Hematopoietic multipotent progenitor cell treated with erythropoietin and hydrocortisone succinate and interleukin-3 and kit ligand, for 15 days (in vitro differentiated cells): ENCODE results near the gene PGAP2.
A peak's percentile ranks its signal among the peaks of the same experiment; 100 is the strongest.
"Not testable (repeated sequence)": the region's sequence is repeated elsewhere in the genome, so short reads cannot be mapped to it uniquely, and the experiment has no call there.

Experiments
- DNase-seq: peaks from one replicate; pipeline ENCODE4 v3.0.0-alpha.2; 2015; ENCODE audit warnings: low spot score

Gene PGAP2

DNA sequence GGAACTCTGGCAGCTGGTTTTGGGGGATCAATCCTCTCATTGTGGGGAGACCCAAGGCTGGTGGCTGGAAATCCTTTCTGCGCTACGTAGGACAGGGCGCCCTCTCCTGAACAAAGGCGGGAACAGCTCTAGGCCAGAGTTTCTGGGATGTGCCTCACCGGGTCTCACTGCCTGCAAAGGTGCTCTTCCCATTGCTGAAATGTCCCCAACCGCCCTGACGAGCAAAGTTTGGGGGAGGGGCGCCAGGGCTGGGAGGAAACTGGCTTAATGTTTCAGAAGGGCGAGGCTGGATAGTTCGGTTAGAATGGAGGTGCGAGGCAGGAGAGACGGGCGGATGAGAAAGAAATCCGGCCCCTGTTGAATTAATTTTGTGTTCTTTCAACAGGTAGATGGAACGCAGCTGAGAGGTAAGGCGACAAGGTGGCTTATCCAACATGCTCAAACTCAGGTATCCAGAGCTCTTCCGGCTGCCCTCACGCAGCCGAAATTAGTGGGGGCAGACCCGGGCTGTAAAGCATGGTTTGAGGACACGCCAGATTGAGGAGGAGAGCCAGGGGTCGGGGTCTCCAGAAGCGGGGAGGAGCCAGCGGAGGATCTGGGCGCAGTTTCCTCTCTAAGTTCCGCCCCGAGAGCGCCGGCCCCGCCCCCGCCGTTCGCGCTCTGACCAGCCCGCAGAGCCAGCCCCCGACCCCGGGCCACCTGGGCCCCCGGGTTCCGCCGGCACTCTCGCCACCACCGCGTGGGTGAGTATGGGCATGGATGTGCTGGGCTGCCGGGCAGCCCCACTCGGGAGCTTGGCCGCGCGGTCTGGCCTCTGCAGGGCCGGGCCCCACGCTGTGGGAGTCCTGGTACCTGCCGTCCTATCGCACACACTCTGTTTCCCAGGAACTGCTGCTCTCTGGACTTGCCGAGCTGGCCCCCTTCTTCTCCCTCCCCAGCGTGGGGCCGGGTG is at the start of gene PGAP2:
PGAP2 (plus strand) TSS at position 652 of the 952 bp plus-strand sequence. CDS start 2,700 bp downstream, outside the sequence.
- DNase-seq: peak; percentile 63

GRCh38 chr11:3764266-3764665 is 44.1 kb upstream of the PGAP2 start:
- no peak for DNase-seq

DNA sequence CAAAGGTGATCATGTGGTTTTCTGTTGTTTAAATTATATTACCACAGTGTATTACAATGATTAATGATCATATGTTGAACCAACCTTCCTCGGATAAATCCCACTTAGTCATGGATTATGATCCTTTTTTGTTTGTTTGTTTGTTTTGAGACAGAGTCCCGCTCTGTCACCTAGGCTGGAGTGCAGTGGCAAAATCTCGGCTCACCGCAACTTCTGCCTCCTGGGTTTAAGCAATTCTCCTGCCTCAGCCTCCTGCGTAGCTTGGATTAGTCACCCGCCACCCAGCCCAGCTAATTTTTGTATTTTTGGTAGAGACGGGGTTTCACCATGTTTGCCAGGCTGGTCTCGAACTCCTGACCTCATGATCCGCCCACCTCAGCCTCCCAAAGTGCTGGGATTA is 41.5 kb upstream of the PGAP2 start:
- DNase-seq: not testable (repeated sequence)

DNA sequence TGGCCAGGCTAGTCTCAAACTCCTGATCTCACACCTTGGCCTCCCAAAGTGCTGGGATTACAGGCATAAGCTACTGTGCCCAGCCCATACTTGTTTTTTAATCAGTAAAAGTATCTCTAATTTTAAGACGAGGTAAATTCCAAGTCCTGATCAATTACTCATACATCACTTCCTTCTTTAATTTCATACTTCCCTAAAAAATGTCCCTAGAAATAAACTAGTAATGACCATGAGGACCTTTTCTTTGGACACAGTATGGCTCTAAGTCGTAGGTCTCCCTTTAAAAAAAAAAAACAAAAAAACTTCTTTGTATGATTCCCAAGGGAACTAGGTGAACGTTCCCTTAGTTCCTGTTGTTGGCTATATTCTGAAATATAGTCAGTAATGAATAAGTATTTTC is 40.8 kb upstream of the PGAP2 start:
- no peak for DNase-seq

DNA sequence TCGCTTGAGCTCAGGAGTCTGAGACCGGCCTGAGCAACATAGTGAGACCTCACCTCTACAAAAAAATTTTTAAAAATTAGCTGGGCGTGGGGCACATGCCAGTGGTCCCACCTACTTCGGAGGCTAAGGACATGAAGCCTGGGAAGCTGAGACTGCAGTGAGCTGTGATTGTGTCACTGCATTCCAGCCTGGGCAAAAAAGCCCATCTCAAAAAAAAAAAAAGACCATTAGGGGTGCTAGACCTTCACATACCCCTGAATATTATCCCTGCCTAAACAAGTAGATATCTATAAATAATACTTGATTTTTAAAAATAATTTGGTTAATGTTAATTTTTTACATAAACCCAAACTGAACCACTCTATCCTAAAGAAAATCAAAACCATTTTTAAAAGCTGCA is 35.2 kb upstream of the PGAP2 start:
- DNase-seq: no peak

DNA sequence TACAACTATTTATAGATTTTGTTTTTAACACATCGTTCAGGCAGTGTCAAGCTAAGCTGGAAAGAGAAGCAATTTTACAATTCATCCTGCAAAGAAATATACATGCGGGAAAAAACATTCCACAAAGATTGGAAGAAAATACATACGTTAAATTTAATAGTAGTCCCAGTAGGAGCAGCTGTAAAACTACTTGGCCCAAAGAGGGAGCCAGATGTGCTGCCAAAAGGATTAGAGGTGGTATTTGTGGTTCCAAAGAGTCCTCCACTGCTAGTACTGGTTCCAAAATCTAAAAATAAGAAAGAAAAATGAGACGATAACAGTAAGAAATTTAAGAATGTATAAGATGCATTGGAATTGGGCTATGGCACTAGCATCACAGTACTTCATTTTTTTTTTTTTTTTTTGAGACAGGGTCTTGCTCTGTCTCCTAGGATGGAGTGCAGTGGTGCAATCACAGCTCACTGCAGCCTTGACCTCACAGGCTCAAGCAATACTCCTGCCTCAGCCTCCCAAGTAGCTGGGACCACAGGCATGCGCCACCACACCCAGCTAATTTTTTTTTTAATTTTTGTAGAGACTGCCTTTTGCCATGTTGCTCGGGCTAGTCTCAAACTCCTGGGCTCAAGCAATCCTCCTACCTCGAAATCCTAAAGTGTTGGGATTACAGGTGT is 32.5 kb upstream of the PGAP2 start:
- DNase-seq: no peak

GRCh38 chr11:3781423-3781822 is 26.9 kb upstream of the PGAP2 start:
- DNase-seq: no peak

- no peak for DNase-seq
Measured at GRCh38 chr11:3782963-3783362, 25.4 kb upstream of the PGAP2 start.

DNA sequence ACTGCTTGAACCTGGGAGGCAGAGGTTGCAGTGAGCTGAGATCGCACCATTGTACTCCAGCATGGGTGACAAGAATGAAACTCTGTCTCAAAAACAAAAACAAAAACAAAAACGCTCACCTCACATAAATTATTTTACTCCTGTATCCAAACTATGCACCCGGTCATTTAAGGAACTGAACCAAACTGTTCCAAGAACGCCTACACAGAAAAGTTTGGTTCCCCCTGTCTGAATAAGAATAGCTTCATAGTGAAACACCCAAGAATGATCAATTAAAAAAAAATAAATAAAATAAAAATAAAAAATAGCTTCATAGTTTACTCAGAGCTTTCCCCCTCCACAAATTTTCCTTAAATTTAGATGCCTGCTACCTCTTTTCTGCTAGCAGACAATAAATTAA is 24.7 kb upstream of the PGAP2 start:
- no peak for DNase-seq

DNA sequence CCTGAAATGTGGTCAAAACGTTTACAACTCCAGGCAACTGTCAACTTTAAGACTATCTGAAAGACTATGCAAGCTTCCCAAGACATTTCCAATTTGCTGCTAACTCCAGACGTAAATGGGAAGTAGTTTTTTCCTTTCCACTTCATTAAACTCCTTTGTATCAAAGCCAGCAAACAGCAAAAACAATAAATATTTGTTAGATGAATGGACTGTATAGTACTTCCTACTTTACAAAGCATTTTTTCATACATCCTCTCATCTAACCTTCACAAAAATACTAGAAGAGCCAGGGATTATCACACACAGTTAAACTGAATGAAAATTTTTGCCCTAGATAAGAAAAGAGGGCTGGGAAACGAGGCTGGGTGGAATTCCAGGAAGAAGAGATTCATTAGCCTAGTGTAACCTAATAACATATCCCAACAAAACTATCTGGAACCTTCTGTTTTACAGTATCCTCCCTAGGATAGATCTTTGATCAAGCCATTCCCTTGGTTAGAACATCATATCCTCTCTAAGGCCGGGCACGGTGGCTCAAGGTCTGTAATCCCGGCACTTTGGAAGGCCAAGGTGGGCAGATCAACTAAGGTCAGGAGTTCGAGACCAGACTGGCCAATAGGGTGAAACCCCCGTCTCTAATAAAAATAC is 21.5 kb upstream of the PGAP2 start:
- no peak for DNase-seq

DNA sequence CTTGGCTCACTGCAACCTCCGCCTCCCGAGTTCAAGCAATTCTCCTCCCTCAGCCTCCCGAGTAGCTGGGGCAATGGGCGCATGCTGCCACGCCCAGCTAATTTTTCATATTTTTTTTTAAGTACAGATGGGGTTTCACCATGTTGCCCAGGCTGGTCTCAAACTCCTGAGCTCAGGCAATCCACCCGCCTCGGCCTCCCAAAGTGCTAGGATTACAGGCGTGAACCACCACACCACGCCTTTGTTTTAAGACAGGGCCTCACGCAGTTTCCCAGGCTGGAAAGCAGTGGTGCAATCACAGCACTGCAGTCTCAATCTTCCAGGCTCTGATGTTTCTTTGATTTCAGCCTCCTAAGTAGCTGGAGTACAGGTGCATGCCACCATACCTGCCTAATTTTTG is 14.0 kb upstream of the PGAP2 start:
- DNase-seq: not testable (repeated sequence)

GRCh38 chr11:3795131-3796001 is 13.0 kb upstream of the PGAP2 start:
- peak; percentile 45 for DNase-seq

GRCh38 chr11:3796002-3796311 is 12.4 kb upstream of the PGAP2 start:
- DNase-seq: no peak

GRCh38 chr11:3796346-3796745 is 12.0 kb upstream of the PGAP2 start:
- no peak for DNase-seq

DNA sequence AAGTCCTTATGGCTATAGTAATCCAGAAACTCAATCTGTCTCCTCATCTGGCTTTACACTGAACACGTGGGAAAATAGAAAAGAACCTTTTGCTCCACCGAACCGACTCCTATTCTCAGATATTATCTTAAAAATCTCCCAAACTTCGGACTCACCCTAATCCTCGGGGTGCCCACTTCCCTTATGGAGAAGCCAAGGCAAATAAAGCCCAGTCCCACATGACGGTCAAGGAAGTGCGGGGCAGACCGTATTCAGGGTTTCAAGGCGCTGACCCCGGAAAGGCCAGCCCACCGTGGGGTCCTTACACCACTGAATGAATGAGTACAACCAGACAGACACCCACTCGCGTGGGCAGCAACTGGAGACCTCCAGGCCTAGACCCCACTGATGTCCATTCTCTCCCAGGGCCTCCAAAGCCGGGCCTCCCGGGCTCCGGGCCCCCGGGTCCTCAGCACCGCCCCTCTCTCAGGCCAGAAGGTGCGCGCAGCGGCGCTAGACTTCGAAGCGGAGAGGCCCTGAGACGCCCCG is 11.5 kb upstream of the PGAP2 start:
- no peak for DNase-seq

DNA sequence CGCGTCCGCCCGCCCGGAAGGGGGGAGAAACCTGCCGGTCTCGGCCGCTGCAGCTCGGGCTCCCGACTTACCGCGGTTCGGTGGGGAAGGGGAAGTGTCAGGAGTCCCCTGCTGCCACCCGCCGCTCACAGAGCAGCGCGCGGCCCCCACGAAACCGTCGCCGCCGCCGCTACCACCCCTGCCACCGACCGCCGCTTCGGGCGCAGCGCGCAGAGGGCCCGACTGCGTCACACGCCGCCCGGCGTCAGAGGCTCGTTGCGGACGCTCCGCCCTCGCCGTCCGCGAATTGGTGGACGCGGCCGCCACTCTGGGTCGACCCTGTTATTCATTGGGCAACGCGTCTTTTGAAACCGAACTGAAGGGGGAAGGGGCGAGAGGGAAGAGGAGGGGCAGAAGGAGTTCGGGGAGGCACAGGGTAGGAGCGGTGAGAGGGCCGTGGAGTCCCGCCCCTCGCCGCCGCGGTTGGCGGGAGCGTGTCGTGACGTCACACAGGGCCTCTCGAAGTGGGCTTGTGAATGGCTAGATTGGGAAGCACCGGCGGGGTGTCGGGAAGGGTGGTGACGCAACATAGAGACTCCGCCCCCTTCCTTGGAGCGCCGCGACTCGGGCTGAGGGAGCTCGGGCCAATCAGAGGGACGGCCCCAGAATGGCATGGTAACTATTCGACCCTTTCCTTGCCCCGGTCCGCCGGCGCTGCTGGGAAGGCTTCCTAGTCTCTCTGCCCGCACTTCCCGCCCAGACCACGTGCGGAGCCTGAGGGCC is 10.8 kb upstream of the PGAP2 start, which contains the start of gene NUP98:
NUP98 (minus strand) TSS at position 226 of the 762 bp plus-strand sequence. CDS start 15,437 bp downstream, outside the sequence.
- peak; percentile 100 for DNase-seq

DNA sequence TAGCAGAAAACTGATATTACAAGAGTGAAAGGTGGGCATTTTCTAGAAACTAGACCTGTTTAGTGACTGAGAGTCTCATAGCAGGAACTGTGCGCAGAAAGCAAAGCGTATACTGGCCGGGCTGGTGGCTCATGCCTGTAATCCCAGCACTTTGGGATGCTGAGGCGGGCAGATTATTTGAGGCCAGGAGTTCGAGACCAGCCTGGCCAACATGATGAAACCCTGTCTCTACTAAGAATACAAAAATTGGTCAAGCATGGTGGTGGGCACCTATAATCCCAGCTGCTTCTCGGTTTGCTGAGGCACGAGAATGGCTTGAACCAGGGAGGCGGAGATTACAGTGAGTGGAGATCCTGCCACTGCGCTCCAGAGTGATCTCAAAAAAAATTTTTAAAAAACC is 9.2 kb upstream of the PGAP2 start:
- no peak for DNase-seq

GRCh38 chr11:3799873-3800272 is 8.5 kb upstream of the PGAP2 start:
- DNase-seq: no peak

- DNase-seq: no peak
Measured at GRCh38 chr11:3802011-3802790, 6.2 kb upstream of the PGAP2 start.
